Fibroblast of skin of right biceps (primary cell): ENCODE results near the gene ODAD4.

Experiments
- DNase-seq: peaks from one replicate; pipeline ENCODE4 v3.0.0-alpha.2; 2013

The ODAD4 gene

DNA sequence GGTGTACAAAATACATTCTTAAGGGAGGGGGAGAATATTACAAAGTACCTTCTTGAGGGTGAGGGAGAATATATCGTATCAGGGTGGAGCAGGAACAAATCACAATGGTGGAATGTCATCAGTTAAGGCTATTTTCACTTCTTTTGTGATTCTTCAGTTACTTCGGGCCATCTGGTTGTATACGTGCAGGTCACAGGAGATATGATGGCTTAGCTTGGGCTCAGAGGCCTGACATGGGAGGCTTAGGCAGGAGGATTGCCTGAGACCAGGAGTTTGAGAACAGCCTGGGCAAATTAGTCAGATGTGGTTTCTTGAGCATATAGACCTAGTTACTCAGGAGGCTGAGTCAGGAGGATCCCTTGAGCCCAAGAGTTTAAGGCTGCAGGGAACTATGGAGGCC lies 13.1 kb downstream of the ODAD4 start:
- DNase-seq: no peak

DNA sequence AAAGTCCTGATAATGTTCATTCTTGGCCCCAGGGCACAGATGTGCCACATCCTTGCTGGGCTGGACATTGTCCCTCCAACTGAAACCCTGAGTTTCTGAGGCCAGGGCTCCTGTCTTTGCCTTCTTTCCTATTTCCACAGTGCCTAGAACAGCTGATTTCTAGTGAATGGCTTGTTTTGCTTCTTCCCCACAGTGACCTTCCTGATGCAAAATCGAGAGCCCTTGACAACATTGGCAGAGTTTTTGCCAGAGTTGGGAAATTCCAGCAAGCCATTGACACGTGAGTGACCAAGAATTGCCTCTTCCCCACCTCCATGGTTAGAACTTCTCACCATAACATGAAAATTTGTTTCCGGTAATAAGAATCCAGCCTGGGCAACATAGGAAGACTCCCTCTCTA lies 14.5 kb downstream of the ODAD4 start:
- no peak for DNase-seq

- no peak for DNase-seq
Observed at GRCh38 chr17:41948762-41949460, 18.5 kb downstream of the ODAD4 start.

- DNase-seq: no peak
Observed at GRCh38 chr17:41956522-41956921, 26.1 kb downstream of the ODAD4 start.

DNA sequence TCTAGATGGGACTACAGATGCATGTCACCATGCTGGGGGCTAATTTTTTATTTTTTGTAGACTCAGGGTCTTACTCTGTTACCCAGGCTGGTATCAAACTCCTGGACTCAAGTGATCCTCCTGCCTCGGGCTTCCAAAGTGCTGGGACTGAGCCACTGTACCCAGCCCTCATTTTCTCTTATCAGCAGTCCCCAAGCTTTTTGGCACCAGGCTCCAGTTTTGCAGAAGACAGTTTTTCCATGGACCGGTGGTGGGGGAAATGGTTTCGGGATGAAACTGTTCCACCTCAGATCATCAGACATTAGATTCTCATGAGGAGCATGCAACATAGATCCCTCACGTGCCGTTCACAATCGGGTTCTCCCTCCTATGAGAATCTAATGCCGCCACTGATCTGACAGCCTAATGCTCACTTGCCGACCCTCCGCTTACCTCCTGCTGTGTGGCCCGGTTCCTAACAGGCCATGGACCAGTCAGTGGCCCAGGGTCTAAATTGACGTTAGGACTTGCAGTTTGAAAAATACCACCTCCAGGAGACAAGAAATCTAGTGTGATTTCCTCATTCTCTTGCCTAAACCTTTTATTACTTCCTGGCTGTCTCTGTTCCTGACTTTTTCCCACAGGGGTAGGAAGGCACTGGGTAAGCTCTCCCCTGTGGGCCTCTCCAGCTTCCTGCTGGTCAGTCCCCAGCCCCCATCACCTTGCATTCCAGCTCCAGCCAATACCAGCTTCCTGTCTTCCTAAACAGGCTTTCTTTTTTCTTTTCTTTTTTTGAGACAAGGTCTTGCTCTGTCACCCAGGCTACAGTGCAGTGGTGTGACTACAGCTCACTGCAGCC lies 26.8 kb downstream of the ODAD4 start:
- peak; percentile 48 for DNase-seq

DNA sequence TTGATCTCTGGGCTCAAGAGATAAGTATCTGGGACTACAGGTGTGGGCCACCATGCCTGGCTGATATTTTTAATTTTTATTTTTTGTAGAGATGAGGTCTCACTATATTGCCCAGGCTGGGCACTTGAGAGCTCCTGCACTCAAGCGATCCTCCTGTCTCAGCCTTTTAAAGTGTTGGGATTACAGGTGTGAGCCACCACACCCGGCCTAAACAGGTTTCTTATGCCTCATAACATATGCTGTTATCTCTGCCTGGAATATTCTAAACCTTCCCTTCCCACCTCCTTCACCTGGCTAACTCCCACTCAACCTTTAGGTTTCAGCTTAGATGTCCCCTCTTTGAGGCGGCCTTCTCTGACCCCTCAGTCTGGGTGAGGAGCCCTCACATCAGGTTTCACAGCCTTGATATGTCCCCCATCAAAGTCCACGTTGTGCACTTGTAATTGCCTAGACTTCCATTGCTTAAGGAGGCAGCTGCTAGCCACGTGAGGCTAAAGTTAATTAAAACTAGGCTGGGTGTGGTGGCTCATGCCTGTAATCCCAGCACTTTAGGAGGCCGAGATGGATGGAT lies 27.5 kb downstream of the ODAD4 start:
- no peak for DNase-seq

- no peak for DNase-seq
Observed at GRCh38 chr17:41959030-41959335, 28.6 kb downstream of the ODAD4 start.

DNA sequence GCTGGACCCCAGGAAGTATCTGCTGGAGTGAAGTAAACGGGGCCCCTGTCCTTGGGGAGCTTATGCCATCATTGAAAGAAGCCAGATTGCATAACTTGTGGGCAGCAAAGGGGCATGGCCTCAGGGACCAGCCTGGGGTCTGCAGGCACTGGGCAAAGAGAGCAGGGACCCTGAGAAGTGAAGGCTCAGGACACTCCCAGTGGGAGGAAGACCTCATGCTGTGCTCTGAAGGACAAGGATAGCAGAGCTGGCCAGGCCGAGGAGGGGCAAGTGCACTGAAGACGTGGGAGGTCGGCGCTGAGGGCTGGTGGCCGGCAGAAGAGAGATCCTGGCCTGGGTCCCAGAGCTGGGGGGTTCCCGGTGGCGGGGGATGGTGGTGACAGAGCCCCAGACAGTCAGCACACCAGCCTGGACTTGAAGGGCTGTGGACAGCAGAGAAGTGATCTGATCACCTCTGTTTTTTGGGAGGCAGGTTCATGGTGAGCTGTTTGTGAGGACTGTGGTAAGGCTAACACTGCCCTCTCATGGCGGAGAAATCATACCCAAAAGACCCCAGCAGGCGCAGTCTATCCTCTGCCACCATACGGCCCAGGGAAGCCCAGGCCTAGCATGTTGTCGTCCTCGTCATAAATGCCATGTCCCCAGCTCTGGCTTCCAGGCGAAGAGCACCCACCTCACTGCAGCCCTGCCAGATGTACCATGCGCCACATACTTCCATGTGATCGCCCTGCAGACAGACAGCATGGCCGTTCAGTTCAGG lies 29.1 kb downstream of the ODAD4 start:
- peak; percentile 57 for DNase-seq

GRCh38 chr17:41962111-41962510 lies 31.7 kb downstream of the ODAD4 start:
- no peak for DNase-seq

DNA sequence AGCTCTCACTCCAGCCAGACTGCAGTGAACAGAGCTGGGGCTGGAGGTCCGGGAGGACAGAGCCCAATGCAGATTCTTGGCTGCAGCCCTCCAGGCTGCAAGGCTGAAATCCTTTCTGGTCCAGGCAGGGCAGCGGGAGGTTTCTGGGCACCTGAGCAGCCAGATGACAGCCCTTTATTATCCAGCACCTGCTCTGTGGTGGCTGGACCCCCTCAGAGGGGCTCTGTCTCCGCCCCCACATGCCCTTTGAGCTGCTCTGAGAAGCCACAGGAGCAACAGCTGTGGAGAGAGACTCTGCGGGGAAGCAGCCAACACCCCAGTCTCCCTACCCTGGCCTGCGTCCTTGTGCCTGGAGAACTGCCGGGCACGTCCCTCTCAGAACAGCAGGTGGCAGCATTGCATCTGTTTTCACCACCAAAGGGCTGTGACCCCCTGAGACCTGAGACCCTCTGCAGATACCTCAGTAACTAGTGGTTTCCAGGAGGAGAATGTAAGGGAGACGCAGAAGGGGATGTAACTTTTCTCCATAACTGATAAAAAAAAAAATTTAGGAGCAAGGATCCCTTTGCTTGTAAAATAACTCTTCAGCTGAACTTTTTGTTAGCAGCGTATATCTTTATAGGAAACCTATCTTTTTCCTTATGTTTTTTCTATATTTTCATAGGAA lies 32.5 kb downstream of the ODAD4 start:
- DNase-seq: peak; percentile 50

- peak; percentile 30 for DNase-seq
Observed at GRCh38 chr17:41965694-41966462, 35.5 kb downstream of the ODAD4 start.

DNA sequence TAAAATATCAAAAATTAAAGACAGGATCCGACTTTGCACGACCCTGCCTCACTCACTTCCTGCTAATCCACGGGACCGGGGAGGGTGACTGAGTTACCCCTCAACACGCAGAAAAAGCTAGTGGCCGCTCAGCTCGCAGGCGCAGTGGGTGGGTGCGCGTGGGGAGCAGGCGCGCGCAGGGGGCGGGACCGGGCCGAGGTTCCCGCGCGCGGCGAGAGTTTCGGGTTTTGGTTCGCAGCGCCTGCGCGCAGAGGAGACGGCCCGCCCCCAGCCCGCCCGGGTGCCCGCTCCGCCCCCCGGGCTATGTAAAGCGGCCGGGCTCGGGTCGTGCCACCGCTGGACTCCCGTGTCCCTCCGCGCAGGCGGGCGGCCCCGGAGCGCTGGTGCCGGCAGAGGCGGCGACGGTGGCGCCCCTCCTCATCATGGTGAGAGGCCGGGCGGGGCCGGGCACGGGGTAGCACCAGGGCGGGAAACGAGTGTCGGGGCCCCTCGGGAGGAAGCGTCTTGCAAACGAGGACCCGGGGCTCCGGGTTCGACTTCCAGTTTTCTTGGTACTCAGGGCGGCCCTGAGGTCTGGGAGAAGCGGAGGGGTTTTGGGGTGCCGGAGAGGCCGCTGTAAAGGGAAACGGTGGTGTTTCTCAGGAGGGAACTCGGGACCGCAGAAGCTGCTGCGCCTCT lies 36.2 kb downstream of the ODAD4 start, which contains the start of gene CNP:
CNP (plus strand) TSS at position 333 of the 678 bp plus-strand sequence; CDS start at position 423, 90 bp downstream.
- DNase-seq: peak; percentile 92

DNA sequence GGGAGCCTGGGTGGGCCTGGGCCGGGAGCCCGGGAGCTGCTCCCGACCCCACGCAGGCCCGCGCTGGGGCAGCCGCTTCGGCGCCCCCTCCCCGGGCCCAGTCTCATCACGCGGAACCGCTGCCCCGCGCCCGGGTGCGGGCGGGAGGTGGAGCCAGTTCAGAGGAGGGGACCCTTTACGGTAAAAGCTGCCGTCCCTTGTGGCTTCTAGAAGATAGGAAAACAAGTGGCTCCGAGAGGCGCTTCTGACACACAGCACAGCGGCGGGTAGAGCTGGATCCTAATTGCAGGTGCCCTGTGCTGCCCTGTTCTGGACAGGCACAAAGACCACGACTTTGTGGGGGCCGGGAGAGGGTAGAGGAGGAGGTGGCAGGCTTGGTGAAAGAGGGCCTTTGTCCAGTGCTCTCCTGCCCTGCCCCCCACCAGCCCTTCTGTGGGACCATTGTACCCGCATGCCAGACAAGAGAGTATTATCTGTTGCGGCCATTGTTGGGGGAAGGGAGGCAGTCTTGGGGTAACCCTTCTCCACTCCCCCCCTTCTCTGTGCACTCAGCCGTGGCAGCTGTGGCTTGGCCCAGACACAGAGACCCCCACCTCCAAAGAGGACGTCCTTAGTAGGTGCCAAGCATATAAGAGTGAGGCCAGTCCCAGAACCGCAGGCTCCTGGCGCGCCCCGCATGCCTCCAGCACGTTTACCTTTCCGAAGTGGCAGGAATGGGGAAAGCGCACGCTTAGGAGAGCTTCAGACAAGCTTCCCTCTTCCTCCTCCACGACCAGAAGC lies 36.9 kb downstream of the ODAD4 start:
- DNase-seq: no peak

GRCh38 chr17:41967921-41968578 lies 37.6 kb downstream of the ODAD4 start:
- DNase-seq: no peak

DNA sequence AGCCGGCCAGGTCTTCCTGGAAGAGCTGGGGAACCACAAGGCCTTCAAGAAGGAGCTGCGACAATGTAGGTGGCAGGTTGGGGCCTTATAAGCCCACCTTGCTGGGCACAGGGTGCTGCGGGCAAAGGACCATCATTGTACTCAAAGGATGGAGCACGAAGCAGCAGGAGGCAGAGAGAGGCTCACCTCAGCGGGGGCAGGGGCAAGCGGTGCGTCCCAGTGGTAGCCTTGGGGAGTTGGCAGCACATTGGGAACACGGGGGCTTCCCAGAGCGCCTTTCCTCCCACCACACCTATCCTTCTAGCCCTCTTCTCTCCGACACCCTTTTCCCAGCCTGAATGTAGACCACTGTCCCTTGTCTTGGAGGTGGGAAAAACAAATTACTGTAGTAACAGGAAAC lies 38.3 kb downstream of the ODAD4 start:
- no peak for DNase-seq

GRCh38 chr17:41970901-41971331 lies 40.5 kb downstream of the ODAD4 start:
- no peak for DNase-seq

DNA sequence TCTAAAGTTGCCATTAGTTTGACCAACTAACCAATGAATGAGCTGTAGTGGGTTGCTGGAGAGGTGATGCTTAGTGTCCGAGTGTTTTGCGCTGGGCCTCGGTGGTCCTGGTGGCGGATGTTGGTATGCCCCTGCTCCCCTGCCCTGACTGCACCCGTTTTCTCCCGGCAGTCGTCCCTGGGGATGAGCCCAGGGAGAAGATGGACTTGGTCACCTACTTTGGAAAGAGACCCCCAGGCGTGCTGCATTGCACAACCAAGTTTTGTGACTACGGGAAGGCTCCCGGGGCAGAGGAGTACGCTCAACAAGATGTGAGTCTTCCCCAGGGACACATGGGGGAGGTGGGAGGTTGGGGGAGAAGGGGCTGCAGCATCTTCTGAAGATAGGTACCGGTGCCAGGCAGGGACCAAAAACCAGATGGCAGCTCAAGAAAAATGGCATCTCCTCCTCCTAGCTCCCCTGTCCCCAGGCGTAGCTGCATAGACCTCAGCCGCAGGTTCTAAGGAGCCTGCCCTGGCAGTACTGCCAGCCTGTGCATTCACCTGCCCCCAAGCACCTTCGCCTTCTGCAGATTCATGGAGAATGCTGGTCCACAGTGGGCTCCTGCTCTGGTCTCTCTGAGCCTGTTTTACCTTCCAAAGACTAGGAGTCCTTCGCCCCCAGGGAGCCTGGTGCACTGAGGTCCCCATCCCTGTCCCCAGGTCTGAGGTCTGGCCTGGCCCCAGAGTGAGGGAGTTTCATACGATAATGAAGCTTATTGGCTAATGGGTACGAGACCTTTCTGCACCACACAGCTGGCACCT lies 41.5 kb downstream of the ODAD4 start:
- no peak for DNase-seq

GRCh38 chr17:41972571-41973407 lies 42.4 kb downstream of the ODAD4 start:
- DNase-seq: no peak
